T-helper 1 cell treated with Interleukin-12 subunit alpha and Interleukin-12 subunit beta and Interleukin-4 antibody, amounts not matched to agents 30 ng/mL and 1 ng/mL, for 36 hours (primary cell): ENCODE data around the gene EPHA4. TPM values are rescaled to one million over a fixed set of nuclear protein-coding genes. Genes with fewer than 3 reads are reported as not detected.

Experiments
- intact Hi-C: fragments of 100-400 bp; cut with micrococcal nuclease; formaldehyde crosslinking; loops from one replicate; pipeline ENCODE4 v1.15.1; 2024
- total RNA-seq: library from RNA; stranded (reverse); gene quantifications from 2 replicates; pipeline ENCODE4 v1.2.3, GENCODE V29; 2022

EPHA4 gene
- total RNA-seq, 1 donor from 2014 or later = 11.5 TPM

- intact Hi-C loops = no loop called here
Observed at GRCh38 chr2:221412978-221413377, 159.1 kb downstream of the EPHA4 start.

GRCh38 chr2:221410487-221410886 is 161.6 kb downstream of the EPHA4 start:
- intact Hi-C loops = no loop called here

- intact Hi-C loops = no loop called here
Observed at GRCh38 chr2:221407765-221408164, 164.3 kb downstream of the EPHA4 start.

GRCh38 chr2:221405521-221405920 is 166.6 kb downstream of the EPHA4 start:
- intact Hi-C loops = no loop called here

GRCh38 chr2:221402072-221402471 is 170.0 kb downstream of the EPHA4 start:
- intact Hi-C loops = no loop called here

GRCh38 chr2:221400411-221400810 is 171.7 kb downstream of the EPHA4 start:
- intact Hi-C loops = no loop called here

- intact Hi-C loops = no loop called here
Observed at GRCh38 chr2:221399183-221399582, 172.9 kb downstream of the EPHA4 start.

- intact Hi-C loops = no loop called here
Observed at GRCh38 chr2:221397187-221397586, 174.9 kb downstream of the EPHA4 start.

GRCh38 chr2:221392228-221392881 is 179.7 kb downstream of the EPHA4 start:
- intact Hi-C loops = no loop called here

GRCh38 chr2:221390878-221391277 is 181.2 kb downstream of the EPHA4 start:
- intact Hi-C loops = no loop called here

- intact Hi-C loops = loop anchor here (5.0 kb wide), 1 partner anchor 182 kb away; the partner anchor contains the start of gene EPHA4
Observed at GRCh38 chr2:221389904-221390303, 182.2 kb downstream of the EPHA4 start.

- intact Hi-C loops = loop anchor here (5.0 kb wide), 1 partner anchor 183 kb away; the partner anchor contains the start of gene EPHA4
Observed at GRCh38 chr2:221389421-221389820, 182.7 kb downstream of the EPHA4 start.

GRCh38 chr2:221388891-221389290 is 183.2 kb downstream of the EPHA4 start:
- intact Hi-C loops = loop anchor here (5.0 kb wide), 1 partner anchor 183 kb away; the partner anchor contains the start of gene EPHA4

- intact Hi-C loops = loop anchor here (5.0 kb wide), 1 partner anchor 187 kb away; the partner anchor contains the start of gene EPHA4
Observed at GRCh38 chr2:221385716-221386115, 186.4 kb downstream of the EPHA4 start.

GRCh38 chr2:221381928-221382488 is 190.1 kb downstream of the EPHA4 start:
- intact Hi-C loops = loop anchor here (5.0 kb wide), 1 partner anchor 135 kb away; no protein-coding TSS in a partner anchor

- intact Hi-C loops = loop anchor here (5.0 kb wide), 1 partner anchor 137 kb away; no protein-coding TSS in a partner anchor
Observed at GRCh38 chr2:221380686-221381085, 191.4 kb downstream of the EPHA4 start.

GRCh38 chr2:221380062-221380461 is 192.0 kb downstream of the EPHA4 start:
- intact Hi-C loops = loop anchor here (5.0 kb wide), 1 partner anchor 137 kb away; no protein-coding TSS in a partner anchor

GRCh38 chr2:221377597-221377996 is 194.5 kb downstream of the EPHA4 start:
- intact Hi-C loops = no loop called here

GRCh38 chr2:221377066-221377465 is 195.0 kb downstream of the EPHA4 start:
- intact Hi-C loops = no loop called here

- intact Hi-C loops = no loop called here
Observed at GRCh38 chr2:221374234-221374633, 197.9 kb downstream of the EPHA4 start.

GRCh38 chr2:221372907-221373306 is 199.2 kb downstream of the EPHA4 start:
- intact Hi-C loops = no loop called here

GRCh38 chr2:221372159-221372884 is 199.8 kb downstream of the EPHA4 start:
- intact Hi-C loops = no loop called here
